Epidermal melanocyte (primary cell): ENCODE measurements around the gene TBC1D7.
"Not testable (repeated sequence)": the region's sequence is repeated elsewhere in the genome, so short reads cannot be mapped to it uniquely, and the experiment has no call there.

ENCODE experiments used
- DNase-seq: peaks from one replicate; pipeline ENCODE4 v3.0.0; 2011; ENCODE audit warnings: low spot score; ENCODE audit not compliant: insufficient read length

Gene TBC1D7

DNA sequence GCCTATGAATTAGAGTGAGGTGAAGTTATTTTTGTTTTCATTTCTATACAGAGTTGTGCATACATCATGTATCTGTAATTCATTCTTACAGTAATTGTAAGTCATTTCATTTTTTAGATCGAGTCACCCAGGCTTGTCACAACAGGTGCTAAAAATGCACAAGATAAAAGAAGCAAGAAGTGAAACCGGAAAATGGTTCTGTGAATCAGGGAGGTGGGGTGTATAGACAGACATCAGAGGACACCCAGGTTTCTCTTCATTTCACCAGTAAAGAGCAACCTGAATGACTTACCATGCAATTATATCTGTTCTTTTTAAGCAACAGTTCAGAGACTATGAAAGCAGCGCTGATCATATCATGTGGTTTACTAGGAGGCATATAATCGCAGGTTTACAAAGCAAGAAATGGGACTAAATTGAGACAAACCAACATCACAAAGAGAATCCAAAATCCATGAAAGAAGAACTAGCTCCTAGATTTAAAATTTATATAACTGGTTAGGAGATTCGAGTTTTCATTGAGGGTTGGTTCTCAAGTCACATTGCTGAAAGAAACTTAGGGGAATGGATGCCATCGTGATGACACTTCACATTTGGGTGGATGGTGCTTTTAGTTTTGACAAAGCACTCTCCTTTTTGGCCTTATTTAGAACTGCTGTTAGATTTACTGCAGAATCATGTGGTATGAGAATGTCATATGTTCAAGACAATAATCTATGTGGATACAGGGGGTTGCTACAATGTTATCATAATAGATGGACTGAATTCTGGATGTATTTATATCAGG is 27.9 kb upstream of the TBC1D7 start:
- DNase-seq = no peak

DNA sequence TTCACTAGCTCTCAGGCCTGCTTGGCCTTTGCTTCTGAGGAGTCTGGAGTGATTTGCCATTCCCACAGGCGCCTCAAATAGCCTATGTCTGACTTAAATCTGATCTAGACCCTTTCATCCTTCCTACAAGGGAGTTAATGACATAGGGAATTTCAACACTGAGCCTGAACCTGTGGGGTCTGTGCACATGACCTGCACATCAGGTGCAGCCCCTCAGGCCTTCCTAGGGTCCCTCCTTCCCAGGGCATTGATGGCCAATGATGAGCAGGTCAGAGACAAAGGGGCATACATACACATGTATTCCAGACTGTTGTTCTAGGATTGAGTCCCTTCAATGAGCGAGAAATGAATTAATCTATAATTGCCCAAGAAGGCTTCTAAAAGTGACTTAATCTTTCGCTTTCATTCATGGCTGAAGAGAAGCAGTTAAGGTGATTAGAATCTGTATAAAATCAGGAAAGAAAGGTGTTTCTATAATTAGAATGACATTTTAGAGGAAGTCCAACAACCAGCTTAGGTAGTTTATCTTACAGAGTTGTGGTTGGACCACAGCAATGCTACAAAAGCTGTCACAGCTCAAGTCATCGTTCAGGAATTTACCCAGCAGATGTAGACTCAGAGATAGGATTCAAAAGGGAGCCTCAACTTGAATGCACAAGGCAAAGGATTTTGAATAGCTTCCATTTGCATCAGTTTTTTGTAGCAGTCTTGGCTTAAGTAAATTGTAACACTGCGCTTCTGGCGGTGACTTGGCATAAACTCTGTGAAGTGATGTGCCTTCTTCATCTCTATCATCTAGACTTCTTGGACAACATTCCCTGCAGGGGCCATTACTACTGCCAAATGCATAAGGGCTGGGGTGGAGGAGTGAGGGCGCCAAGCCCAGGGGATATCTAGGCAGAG is 27.0 kb upstream of the TBC1D7 start:
- no peak for DNase-seq

DNA sequence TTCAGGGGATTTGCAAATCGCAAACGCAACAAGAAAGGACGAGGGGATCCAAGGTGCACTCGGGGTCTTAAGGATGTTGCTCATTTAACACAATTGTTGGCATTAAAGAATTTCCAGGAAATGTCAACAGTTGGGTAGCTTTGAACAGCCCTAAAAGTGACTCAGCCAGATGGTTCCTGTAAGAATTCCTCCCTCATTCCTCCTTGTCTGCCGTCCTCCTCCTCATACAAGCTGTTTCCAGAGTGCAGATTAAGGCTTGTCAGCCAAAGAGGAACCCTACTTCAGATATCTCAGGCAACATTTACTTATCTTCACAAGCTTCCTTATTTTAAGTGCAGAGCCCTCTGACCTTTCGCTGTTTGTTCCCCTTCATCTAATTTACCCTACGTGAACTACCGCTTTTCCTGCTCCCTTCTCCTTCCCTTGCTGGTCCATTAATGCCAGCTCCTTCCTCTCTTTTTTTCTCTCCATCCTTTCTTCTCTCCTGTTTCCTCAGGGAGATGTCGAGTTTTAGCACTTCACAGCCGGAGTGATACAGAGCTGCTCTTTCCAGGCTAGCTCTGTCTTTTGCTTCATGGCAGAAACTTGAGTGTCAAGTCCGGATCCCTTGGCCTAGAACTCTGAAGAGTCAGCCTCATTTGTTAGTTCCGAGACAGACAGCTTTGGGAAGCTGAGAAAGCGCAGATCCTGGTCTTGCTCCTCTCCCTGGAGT is 26.1 kb upstream of the TBC1D7 start:
- no peak for DNase-seq

DNA sequence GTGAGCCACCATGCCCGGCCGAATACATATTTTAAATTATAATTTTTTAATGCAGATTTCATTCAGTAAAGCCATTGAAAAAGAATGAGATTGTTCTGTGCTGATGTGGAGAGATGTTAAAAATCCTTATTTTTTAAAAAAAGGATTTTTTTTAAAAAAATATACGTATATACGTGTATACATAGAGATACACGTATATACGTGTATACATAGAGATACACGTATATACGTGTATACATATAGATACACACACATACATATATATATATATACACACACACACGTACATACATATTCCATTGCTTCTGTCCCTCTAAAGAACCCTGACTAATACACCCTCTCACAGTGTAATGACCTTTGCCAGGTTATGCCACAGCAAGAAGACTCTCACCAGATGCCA is 23.8 kb upstream of the TBC1D7 start:
- no peak for DNase-seq

DNA sequence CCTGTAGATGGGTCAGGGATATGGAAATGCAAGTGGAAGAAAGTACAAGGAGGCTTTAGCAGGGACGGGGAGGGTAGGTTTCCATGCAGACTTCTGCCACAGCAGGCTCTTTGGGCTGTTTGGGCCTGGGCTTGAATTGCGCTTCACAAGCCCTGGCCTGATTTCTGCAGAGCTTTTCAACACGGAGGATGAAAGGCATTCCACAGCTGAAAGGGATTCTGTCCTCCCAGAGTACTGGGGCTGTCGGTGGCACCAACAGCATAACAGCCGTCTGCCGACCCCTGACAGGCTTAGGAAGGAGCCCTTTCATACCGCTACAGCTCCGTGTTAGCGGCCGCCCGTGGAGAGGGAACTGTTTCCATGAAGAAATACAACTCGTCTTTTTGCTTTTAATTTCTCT is 22.9 kb upstream of the TBC1D7 start:
- no peak for DNase-seq

DNA sequence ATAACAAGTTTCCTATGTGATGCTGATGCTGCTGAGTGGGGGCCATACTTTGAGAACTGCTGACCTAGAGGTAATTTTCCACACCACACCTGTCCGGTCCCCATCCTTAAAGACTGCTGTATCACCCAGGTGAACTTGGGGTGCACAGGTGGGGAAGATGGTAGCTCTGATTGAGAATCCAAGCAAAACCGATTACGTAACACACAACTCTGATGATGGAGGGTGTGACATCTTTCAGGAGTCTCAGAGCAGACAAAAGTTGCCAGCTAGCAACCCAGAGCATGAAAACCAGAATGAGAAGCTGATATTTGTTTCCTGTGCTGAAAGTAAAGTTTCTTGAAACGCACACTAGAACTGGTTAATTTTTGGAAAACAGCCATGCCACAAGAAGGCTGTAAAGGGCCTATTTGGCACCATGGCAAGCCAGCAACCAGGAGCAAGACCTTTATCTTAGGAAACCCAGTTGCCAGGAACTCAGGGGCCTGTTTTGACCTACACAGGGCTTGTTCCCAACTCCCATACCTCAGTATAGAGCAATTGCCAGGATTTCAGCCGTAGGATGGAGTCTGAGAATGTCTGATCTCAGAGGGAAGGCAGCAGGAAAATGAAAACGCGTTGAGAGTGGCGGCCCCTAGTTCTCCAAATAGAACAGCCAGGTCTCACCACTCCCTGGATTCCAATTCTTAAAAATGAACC is 21.6 kb upstream of the TBC1D7 start:
- DNase-seq = no peak

DNA sequence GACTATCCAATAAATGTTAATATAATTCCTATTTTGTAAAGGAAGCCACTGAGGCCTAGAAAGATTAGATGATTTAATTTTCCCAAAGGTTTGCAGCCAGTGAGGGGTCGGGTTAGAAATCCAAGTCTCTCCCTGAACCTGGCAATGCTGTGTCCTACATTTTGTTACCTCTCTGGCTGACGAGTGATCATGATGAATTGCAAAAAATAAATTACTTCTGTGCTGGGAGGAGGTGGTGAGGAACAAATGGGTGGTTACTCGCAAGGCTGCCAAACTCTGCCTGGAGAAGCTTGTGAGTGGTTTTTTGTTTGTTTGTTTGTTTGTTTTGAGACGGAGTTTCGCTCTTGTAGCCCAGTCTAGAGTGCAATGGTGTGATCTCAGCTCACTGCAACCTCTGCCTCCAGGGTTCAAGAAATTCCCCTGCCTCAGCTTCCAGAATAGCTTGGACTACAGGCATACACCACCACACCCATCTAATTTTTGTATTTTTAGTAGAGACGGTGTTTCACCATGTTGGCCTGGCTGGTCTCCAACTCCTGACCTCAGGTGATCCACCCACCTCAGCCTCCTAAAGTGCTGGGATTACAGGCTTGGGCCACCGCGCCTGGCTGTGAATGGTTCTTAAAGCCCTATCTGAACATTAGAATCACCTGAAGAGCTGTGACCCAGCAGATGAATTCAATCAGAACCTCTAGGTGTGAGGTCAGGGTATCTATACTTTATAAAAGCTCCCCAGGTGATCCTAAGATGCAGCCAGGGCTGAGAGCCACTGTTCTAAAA is 20.2 kb upstream of the TBC1D7 start:
- DNase-seq = no peak

DNA sequence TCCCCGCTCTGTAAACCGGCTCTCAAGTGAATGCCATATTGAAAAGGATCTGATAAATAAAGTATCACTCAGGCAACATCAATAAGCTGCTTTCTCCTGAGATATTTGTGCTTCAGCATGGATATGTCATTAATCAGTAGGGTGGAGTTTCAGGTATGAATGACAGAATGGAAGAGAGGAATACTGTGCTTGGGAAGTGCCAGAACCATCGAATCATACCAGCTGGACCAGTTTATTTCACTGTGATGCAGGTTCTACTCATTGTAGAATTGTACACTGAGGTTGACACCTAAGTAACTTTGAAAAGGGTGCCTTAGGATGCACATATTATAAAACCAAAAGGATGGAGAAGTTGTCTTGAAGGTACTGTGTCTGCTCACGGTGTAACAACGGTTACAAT is 17.9 kb upstream of the TBC1D7 start:
- no peak for DNase-seq

DNA sequence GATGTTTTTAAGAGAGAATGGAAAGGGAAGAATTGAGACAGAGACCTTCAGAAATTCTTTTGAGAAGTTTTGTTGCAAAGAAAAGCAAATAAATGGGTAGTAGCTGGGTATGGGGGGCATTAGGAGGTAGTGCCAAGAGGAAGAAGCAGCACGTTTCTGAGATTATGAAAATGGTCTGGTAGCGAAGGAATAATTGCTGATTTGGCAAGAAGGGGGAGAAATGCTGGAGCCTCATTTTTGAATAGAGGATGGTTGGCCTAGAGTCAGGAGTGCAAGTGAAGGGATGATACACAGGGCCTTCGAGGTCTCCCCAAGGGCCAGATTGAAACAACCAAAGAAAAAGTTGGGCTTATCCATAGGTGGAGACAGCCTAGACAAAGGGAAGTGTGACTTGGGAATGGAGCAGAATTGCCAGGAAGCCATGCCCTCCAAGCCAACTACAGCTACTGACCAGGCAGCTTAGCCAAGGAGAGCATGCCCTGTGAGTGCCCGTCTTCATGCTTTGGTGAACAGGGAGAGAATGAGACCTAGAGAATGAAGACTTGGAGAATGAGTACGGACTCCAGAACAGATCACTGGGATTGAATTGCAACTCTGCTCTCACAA is 14.2 kb upstream of the TBC1D7 start:
- no peak for DNase-seq

DNA sequence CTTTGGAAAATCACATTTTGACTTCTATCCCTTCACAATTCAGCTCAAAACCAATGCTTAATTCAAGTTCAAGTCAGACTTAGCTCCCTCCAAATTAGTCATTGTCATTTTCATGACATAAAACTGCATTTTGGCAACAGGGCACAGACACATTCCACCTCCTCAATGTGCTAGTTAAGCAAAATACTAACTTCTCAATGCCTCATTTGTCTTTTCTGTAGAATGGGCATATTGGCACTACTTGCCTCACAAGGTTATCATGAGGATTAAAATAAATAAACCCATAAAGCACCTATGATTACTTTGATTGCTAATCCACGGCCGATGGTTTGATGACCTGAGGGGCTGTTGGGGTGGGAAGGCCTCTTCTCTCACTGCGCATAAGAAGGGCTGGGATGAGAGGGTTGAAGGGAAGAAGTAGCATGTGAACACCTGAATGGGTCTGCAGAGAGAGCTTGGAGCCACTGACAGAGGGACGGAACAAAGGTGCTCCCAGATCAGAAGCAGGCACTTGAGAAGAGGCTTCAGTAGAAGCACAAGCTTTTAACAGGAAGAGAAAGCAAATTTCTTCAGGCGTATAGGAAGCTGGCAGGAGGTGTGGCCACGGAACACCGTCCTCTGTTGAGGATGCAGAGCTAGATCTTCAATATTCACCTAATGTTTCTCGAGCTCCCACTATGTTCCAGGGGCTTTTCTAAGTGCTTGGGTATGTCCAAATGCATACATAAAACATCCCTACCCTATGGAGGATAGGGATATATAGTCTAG is 11.7 kb upstream of the TBC1D7 start:
- no peak for DNase-seq

DNA sequence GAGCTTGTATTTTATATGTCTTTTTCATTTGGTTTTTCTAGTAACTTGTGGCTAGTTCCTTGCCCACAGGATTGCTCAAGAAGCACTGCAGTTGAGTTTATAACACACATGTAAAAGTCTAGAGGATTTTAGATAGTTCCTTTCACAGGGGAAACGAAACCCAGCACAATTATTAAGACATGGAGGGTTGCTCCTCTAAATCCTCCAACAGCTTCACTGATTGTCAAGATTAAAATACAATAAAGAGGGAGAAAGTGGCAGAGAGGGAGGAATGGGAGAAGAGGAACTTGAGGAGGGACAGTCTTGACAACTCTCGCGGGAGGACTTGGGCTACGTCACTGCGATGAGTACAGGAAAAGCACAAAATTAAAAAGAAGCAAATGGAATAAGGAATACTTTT is 9.7 kb upstream of the TBC1D7 start:
- no peak for DNase-seq

DNA sequence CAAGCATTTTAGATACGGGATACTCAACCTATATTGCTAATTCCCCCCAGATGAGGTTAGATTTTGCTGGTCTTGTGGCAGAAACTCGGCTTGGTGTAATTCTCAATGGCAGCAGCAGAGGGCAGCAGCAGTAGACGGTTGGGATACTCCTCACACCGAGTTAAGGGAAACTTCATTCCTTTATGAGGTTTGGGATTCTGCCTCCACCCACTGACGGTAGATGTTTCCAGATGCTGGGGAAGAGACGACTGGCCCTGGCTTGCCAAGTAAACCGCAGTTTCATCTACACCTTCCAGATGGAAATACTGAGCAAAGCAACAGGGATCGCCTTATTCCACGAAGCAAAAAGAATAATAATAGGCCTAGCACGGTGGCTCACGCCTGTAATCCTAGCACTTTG is 8.2 kb upstream of the TBC1D7 start:
- peak; percentile 81 for DNase-seq

DNA sequence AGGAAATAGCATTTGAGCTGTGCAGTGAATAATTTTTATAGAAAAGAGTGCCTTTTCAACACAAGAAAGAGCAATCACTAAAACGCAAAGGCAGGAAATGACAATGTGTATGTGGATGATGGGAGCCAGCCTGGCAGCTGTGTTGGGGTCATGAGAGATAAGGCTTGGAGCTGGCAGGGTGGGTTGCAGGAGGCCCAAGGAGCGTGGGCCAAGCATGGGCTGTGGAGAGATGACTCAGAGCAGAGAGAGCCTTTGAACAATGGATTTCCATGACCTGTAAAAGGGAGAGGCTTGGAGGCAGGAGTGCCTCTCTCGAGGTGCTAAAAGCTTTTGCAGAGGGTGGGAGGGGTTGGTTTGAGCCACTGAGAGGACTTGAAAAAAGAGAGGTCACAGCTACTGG is 6.6 kb upstream of the TBC1D7 start:
- no peak for DNase-seq

DNA sequence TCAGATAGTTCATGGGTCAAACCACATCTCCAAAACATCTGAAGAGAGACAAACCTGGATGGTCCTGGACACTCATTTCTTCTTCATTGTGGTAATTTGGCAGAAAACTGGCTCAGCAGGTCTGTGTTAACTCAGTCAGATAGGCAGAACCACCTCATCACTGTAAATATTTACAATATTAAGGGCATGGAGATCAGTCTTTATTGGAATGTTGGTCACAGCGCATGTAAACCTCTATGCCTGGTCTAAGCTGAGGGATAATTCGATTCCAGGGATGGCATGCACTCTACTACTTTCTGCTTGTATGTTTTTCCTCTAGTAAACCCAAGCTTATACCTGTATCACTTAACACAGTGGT is 4.0 kb upstream of the TBC1D7 start:
- DNase-seq = no peak

DNA sequence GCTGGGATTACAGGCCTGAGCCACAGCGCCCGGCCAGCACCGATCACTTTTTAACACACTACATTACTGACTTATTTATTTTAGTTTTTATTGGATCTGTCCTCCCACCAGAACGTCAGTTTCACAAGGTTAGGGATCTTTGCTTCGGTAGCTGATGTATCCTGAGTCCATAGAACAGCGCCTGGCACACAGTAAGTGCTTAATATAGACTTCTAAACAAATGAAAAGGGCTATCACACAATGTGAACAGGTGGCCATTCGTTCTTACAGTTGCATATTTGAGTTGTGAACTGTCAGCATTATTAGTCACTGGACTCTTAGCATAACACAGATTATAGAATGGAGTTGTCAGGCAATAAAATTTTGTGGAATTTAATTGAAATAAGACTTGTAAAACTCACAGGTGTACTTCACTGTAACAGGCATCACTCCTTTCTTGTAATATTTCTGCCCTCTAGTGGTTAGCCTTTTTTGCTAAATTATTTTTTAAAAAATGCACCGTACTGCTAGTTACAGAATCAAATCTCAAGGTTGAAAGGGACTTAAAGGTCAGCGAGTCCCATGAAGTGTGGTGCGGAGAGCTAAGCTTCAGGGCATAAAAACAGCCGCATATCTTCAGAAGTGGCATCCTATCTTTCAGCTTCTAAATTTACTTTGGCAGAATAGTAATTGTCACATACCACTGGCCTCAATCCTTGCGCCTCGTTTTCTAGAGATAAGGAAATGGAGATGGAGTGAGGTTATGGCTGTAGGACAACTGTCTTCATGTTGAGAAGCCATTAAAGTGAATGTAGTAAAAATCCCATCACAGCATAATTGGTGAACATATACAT is 3.4 kb upstream of the TBC1D7 start:
- DNase-seq = no peak

DNA sequence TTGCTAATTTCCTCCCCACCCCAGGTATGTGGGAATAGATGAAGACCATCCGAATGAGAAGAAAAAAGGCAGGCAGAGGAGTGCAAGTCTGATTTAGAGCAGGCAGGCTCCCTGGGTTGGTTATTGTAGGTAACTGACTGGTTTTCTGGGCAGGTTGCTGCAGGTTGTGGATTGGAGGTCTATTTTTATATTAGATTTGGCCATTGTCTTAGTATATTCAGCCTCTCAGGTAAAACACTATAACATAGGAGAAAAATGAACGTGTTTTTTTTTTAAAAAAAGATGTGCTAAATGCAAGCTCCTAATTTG is 492 bp upstream of the TBC1D7 start:
- no peak for DNase-seq

DNA sequence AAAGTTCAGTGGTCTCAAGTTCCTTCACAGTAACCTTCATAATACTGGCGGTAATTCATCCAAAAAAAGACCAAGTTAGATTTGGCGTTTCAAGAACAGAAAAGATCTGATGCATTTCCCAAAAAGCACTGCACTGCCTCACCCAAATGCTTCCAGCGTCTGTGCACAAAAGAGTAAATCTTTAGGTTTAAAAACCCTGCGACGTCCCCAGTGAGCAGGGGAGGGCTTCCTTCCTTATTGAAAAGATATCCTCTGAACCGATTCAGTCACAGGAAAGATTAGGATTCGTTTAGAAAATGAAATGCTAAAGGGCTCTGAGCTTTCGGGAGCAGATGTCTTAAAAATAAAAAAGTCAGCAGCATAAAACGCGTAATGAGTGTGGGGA is 654 bp downstream of the TBC1D7 start:
- no peak for DNase-seq

DNA sequence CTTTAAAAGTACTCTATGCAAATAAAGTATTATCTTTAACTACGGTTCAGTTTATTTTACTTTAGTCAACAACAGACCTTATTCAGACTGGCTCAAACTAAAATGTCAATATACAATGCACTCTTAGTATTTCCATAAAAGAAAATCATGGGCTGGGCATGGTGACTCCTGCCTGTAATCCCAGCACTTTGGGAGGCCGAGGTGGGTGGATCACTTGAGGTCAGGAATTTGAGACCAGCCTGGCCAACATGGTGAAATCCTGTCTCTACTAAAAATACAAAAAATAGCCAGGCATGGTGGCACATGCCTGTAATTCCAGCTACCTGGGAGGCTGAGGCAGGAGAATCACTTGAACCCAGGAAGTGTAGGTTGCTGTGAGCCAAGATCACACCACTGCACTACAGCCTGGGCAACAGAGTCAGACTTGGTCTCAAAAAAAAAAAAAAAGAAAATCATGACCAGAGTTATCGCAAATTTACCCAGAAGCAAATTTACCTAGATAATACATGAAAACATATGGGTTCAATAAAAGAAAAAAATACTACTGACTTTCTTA is 2.2 kb downstream of the TBC1D7 start:
- not testable (repeated sequence) for DNase-seq
